Mesothelial cell of epicardium (in vitro differentiated cells): ENCODE results near the gene NBL1. TPM values are rescaled to one million over a fixed set of nuclear protein-coding genes. Genes with fewer than 3 reads are reported as not detected.

Source experiments
- DNase-seq, 2 experiments: peaks; one replicate each; pipeline ENCODE4 v3.0.0; 2021; ENCODE audit warnings: low spot score in 2 of 2; ENCODE audit not compliant: unreplicated experiment in 2 of 2
- H3K27ac Mint-ChIP-seq: 2 replicates; pipeline ENCODE4 v1.8.0; 2021; ENCODE audit warnings: mixed read lengths
- H3K27me3 Mint-ChIP-seq: 2 replicates; pipeline ENCODE4 v1.8.0; 2021; ENCODE audit warnings: low read depth, mixed read lengths
- H3K36me3 Mint-ChIP-seq: 2 replicates; pipeline ENCODE4 v1.8.0; 2021; ENCODE audit warnings: mixed read lengths
- H3K4me1 Mint-ChIP-seq: 2 replicates; pipeline ENCODE4 v1.8.0; 2021; ENCODE audit warnings: mixed read lengths
- H3K4me3 Mint-ChIP-seq: 2 replicates; pipeline ENCODE4 v1.8.0; 2021; ENCODE audit warnings: mild to moderate bottlenecking, moderate library complexity, mixed read lengths
- H3K9me3 Mint-ChIP-seq: 2 replicates; pipeline ENCODE4 v1.8.0; 2021; ENCODE audit warnings: mixed read lengths
- total RNA-seq: library from RNA; stranded (reverse); gene quantifications from 3 replicates; pipeline ENCODE4 v1.2.1, GENCODE V29; 2021
- TF ChIP-seq, protein P1 (sequence below): fragments of 200-600 bp; sonication (generic); IDR thresholded peaks from one replicate; pipeline ENCODE4 v1.5.0; 2021; ENCODE audit warnings: antibody characterized with exemption; ENCODE audit not compliant: unreplicated experiment

NBL1 gene
- total RNA-seq, 1 donor from 2014 or later = 22.9 TPM

DNA sequence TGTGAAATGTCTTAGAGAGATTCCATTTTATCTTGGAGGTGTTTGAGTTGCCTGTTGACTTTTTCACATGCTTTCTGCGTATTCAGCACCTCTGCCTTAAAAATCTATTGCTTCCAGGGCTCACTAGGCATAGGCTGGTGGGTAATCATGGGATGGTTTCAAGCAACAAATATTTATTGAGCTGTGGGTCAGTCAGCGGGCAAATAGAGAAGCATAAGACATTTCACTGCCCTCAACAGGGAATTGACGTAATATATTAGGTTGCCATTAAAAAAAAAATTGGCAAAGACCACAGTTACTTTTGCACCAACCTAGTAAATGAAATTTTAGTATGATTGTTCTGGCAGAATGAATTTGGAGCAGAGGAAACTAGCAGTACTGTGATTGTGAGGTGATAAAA, 44.3 kb upstream of the NBL1 start:
- Mint-ChIP-seq H3K27ac (no peak overlapping the region), H3K36me3 (no peaks in the 10 kb centered on the region), H3K9me3 (no peaks in the 10 kb centered on the region), H3K4me3 (no peak overlapping the region), H3K4me1 (peaks cover 19% of the 10 kb centered on the region), H3K27me3 (no peaks in the 10 kb centered on the region)
- TF ChIP-seq, protein P1, sequence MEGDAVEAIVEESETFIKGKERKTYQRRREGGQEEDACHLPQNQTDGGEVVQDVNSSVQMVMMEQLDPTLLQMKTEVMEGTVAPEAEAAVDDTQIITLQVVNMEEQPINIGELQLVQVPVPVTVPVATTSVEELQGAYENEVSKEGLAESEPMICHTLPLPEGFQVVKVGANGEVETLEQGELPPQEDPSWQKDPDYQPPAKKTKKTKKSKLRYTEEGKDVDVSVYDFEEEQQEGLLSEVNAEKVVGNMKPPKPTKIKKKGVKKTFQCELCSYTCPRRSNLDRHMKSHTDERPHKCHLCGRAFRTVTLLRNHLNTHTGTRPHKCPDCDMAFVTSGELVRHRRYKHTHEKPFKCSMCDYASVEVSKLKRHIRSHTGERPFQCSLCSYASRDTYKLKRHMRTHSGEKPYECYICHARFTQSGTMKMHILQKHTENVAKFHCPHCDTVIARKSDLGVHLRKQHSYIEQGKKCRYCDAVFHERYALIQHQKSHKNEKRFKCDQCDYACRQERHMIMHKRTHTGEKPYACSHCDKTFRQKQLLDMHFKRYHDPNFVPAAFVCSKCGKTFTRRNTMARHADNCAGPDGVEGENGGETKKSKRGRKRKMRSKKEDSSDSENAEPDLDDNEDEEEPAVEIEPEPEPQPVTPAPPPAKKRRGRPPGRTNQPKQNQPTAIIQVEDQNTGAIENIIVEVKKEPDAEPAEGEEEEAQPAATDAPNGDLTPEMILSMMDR = no peak
- DNase-seq = no peak

DNA sequence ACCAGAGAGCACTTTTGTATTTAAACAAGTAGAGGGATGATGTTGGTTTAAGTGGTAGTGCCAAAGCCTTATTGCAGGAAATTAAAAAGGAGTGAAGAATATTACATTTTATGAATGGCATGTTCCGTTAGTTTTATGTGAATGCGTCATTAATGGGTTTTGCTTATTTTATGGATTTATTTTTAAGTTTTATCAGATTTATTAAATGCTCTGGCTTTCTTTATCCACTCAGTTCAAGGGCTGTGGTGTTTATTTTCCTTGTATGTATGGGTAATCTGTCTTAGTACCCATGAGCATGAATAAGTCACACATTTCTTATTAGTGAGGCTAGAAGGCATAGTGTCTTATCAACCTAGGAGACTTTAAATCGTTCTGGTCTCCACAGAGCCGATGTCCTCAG, 41.6 kb upstream of the NBL1 start:
- H3K27ac Mint-ChIP-seq = no peak overlapping the region
- no peaks in the 10 kb centered on the region for H3K27me3 Mint-ChIP-seq
- DNase-seq = no peak
- H3K9me3 Mint-ChIP-seq = no peaks in the 10 kb centered on the region
- no peaks in the 10 kb centered on the region for H3K36me3 Mint-ChIP-seq
- no peak overlapping the region for H3K4me3 Mint-ChIP-seq
- TF ChIP-seq, protein P1 = no peak
- peaks cover 9% of the 10 kb centered on the region for H3K4me1 Mint-ChIP-seq

DNA sequence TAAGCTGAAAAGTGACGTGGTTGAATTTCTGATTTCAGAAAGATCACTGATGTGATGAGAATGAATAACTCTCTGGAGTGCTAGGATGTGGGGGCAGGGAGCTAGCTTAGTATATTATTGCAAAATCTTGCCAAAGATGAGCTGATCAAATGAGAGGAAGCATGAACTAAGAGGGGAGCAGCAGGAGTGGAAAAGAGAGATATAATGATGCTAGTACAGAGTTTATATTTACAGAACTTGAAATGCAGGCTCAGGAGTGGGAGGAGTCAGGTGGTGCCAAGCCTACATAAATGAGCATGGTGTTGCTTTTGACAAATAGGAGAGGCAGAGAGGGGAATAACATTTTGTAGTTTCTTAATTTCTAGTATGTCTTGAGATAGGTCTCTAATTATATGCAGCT, 38.1 kb upstream of the NBL1 start:
- no peaks in the 10 kb centered on the region for H3K27me3 Mint-ChIP-seq
- TF ChIP-seq, protein P1 = no peak
- H3K4me1 Mint-ChIP-seq = peaks cover 2% of the 10 kb centered on the region
- H3K9me3 Mint-ChIP-seq = no peaks in the 10 kb centered on the region
- no peak overlapping the region for H3K27ac Mint-ChIP-seq
- peaks cover 3% of the 10 kb centered on the region for H3K36me3 Mint-ChIP-seq
- DNase-seq = no peak
- H3K4me3 Mint-ChIP-seq = no peak overlapping the region

DNA sequence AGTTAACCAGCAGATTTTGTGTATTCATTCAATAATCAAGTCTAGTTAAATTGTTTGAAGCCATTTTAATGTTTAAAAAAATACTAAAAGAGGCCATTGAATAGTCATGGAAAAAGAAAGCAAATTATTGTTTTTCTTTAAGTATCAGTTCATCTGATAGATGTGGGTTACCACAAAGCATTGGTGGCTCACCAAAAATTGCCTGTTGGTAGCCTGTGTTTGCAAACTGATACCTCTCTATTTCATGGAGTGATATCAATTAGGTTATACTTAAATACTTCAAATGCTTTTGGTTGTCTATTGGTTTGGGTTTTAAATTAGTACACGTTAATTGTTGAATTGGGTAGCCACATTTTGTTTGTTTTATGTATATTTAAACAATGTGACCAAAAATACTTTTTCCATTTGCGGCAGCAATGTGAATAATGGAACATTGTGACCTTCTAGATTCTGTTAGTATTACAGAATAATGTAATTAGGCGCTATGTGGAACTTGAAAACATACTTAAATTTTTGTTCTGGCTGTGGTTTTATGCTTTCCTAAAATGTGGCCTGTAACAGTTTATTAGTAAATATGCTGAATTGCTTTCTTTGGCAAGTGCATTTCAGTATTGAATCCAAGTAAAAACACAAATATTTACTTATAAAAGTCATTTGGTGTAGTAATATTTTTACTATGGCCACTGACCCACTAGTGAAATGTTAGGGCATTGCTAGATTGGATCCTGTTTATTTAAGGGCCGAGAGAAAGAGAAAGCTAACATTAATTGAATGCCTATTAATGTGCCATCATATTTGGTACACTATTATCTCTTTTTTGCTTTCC, 37.1 kb upstream of the NBL1 start:
- H3K36me3 Mint-ChIP-seq = peaks cover 3% of the 10 kb centered on the region
- TF ChIP-seq, protein P1 = no peak
- H3K27me3 Mint-ChIP-seq = no peaks in the 10 kb centered on the region
- DNase-seq = no peak
- H3K27ac Mint-ChIP-seq = no peak overlapping the region
- H3K4me1 Mint-ChIP-seq = peaks cover 2% of the 10 kb centered on the region
- H3K4me3 Mint-ChIP-seq = no peak overlapping the region
- no peaks in the 10 kb centered on the region for H3K9me3 Mint-ChIP-seq

DNA sequence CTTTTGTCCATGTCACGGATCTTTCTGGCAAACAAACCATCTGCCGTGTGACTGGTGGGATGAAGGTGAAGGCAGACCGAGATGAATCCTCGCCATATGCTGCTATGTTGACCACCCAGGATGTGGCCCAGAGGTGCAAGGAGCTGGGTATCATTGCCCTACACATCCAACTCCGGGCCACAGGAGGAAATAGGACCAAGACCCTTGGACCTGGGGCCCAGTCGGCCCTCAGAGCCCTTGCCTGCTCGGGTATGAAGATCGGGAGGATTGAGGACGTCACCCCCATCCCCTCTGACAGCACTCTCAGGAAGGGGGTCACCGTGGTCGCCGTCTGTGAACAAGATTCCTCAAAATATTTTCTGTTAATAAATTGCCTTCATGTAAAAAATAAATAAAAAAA, 35.9 kb upstream of the NBL1 start:
- H3K4me3 Mint-ChIP-seq = no peak overlapping the region

More for the DNA sequence above, 35.9 kb upstream of the NBL1 start:
- peaks cover 3% of the 10 kb centered on the region for H3K36me3 Mint-ChIP-seq
- H3K27ac Mint-ChIP-seq = no peak overlapping the region
- H3K9me3 Mint-ChIP-seq = no peaks in the 10 kb centered on the region
- DNase-seq = no peak
- TF ChIP-seq, protein P1 = no peak
- no peaks in the 10 kb centered on the region for H3K27me3 Mint-ChIP-seq
- H3K4me1 Mint-ChIP-seq = peaks cover 2% of the 10 kb centered on the region
